Measurements from ENCODE around the gene DCAF7.

The DCAF7 gene

DNA sequence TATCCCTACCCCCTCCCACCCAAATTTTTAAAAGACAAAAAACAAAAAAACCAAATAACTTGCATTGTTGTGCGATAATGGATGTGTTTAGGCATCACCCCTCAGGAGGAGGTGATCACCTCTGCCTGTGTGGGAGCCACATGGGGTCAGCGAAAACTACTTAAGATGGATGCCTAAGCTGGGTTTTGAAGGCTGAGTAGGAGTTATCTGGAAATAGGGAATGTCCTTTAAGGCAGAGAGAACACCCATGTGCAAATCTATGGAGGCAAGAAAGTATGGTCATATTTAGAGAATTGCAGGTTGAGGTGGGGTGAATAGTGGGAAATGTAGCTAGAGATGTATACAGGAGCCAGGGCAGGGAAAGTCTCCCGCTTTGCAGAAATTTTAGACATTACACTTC is 44.9 kb downstream of the DCAF7 start:
- DNase-seq = no peak

DNA sequence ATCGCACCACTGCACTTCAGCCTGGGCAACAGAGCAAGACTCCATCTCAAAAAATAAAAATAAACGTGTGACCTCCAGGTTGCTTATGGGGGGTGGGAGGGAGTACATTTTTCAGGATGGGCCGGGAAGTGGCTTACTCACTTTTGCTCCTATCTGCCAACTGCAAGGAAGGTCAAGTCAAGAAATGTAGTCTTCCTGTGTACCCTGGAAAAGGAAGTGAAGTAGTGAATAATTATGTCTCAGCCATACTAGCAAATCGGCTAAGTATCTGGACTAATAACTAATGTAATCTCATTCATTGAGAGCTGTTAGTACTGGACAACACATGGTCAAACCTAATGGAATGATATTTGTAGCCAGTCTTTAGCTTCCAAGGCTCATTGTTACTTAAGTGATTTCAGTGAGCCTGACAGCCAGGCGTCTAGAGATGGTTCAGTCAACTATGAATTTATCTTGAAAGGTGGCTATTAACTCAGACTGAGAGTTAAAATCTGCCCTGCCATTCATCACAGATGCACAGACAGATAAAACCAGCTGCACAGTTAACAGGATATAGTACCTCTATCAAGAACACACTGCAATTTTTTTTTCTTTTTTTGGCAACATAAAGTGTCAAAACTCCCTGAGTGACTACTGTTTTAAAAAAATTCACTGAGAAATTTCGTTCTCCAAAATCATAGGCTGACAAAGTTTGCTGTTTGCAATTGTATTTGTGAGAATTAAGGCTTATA is 46.7 kb downstream of the DCAF7 start:
- no peak for DNase-seq

DNA sequence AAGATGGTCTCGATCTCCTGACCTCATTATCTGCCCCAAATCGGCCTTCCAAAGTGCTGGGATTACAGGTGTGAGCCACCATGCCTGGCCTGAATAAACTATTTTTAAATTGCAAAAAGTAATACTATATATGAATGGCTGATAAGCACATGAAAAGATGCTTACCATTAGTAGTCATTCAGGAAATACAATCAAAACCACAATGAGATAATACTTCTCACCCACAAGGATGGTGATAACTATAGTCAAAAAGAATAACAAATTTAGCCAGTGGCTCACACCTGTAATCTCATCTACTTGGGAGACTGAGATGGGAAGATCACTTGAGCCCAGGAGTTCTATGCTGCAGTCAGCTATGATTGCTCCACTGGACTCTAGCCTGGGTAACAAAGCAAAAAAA is 48.0 kb downstream of the DCAF7 start:
- no peak for DNase-seq

DNA sequence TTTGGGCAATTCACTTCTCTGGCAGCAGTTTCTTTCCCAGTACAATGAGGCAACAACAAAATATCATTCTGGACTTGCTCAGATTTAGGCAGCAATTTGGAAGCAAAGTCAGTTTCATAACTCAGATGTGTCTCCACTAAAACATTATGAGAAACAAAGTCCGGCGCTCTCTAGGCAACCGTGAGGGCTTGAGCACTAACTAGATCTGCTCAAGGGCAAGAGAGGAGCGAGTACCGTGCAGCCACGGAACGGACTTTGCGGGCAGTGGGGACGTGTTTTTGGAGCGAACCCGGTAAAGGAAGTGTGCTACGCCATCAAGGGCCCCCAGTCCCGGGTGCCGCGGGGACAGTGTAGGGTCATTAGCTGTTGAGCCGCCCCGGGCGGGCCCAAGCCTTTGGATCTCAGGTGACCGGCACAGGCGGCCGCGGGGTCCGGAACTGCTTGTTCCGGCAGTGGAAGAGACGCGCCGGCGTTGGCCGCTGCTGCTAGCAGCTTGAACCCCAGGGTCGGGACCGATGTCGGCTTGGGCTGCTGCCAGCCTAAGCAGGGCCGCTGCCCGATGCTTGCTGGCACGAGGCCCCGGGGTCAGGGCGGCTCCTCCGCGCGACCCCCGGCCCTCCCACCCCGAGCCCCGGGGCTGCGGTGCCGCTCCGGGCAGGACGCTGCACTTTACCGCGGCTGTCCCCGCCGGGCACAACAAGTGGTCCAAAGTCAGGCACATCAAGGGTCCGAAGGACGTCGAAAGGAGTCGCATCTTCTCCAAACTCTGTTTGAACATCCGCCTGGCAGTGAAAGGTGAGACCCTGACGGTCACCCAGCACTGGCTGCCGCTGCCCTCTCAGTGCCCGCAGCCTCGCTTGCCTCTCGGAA is 50.5 kb downstream of the DCAF7 start, which contains the start of gene TACO1:
Gene TACO1, plus strand, starts transcription at position 327 of the 870 bp plus-strand sequence. Its CDS starts 189 bp downstream, at position 516.
- DNase-seq = peak; percentile 90

DNA sequence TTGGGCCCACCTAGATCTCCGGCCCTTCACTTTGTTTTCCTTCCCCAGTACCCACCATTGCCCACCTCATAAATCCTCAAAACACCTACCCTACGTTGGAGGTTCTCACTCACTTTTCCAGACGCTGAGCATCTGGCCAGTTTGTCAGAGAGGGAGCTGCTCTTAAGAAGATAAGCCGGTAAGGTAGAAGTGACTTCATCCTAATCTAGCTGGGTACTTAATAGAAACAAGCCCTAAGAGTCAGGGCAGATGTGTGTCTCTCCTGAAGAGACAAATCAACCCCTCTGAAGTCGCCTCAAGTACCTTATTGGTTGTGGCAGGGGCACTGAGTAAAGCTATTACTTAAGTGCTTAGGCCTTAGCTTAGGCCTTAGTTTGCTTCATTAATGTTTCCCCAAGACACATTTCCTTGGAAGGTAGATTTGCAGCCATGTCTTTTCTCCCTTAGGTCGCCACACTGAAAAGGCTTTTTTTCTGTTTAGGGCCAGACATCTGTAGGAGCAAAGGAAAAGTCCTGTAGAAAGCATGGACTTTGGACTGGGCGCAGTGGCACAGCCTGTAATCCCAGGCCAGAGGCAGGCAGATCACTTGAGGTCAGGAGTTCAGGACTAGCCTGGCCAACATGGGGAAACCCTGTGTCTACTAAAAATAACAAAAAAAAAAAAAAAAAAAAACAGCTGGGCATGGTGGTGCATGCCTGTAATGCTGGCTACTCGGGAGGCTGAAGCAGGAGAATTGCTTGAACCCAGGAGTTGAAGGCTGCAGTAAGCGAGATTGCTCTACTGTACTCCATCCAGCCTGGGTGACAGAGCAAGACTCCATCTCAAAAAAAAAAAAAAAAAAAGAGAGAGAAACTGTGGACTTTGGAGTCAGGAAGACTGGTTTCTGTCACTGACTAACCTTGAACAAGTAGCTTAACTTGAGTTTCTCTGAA is 51.4 kb downstream of the DCAF7 start:
- no peak for DNase-seq

DNA sequence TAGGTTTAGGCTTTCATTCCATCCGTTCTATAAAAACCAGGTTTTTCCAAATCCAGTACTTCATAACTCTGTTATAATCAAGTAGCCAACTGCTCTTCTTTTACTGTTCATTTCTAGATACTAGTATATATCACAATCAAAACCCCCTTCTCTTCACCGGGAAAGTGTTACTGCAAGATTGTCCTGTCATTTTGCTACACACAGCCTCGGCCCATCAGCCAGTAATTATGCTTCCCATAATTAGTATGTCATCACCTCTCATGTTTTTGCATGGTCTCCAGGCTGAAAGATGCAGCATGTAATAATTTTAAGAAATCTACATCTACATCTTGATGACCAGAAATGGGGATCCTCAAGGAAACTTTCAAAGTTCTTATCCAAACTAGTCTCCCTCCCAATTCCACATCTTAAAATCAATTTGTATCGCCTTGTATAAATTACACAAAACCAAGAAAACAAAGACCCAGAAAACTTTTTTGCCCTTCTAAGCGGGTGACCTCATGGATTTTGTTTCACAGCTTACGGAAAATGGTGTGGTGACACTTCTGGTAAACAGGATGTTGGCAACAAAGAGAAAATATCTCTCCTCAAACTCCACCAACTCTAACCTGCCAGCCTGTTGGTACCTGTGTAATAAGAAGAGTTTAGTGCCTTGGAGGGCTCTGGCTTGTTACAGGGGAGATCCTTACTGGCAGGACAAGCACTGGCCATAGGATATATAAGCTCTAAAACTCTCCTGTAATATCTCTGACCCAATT is 59.7 kb downstream of the DCAF7 start:
- no peak for DNase-seq

DNA sequence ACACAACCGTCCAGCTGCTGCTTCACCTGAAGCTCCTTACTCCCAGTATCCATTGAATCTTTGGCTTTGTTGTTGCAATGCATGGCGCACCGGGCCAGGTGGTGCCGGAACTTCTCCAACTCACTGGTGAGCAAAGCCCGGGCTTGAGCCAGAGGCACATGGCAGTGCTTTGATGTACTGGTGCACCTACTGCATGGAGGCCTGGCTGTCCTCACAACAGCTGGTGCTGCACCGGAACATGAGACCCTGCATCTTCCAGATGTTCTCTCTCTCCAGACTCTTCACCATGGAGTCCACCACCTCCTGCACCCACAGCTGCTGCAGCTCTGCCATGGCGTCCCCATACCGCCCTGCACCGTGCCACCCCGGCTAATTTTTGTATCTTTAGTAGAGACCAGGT is 60.6 kb downstream of the DCAF7 start:
- no peak for DNase-seq

DNA sequence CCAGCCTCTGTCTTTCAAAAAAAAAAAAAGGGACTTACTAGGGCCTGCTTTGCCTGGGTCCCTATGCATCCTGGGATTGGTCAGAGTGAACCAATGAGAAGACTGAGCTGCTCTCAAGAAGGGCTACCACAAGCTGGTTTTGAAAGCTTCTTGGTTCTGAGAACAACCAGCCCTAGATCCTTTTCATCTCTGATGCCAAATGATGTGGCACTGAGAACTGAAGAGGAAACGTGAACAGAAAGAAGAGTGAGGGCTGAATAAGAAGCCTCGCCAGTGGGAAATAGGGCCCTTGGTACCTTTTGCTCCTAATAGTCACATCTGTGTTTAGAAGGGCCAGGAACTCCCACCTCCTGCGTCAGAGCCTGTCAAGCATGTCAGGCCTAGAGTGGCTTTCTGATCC is 61.1 kb downstream of the DCAF7 start:
- DNase-seq = no peak

DNA sequence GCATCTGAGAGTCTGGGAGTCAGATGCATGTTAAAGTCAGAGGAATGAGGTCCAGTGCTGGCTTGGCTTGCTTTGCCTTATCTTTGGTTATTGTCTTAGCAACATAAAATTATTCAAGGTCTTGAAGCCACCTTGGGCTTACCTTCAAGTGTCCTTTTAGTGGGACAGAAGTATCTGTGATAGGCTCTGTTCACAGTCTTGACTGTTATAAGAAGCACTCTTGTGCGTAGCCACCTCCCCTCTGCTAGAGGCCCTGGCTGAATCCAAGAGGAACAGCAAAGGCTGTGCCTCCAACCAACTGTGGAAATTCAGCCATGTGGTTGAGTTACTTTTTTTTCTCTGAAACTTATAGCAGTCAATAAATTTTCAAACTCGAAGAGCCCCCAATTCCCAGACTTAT is 63.4 kb downstream of the DCAF7 start:
- no peak for DNase-seq

DNA sequence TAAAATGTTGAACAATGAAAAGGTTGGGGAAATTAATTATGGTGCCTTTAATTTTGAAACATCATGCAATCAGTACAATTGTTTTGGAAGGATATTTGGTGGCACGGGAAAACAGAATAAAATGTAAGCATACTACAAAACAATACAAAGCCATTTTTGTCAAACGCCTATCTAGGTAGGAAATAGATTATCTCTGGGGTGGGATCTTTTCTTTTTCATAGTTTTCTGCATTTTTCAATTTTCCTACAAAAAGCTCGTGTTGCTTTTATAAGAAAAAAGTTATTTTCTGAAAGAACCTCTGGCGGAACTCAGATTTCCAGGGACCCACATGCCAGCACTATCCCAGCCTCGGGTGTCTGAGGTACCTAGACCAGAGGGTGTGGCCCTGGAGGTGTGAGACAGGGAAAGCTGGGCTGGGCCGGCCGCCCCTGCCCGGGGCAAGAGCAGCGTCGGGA is 71.0 kb downstream of the DCAF7 start:
- no peak for DNase-seq

DNA sequence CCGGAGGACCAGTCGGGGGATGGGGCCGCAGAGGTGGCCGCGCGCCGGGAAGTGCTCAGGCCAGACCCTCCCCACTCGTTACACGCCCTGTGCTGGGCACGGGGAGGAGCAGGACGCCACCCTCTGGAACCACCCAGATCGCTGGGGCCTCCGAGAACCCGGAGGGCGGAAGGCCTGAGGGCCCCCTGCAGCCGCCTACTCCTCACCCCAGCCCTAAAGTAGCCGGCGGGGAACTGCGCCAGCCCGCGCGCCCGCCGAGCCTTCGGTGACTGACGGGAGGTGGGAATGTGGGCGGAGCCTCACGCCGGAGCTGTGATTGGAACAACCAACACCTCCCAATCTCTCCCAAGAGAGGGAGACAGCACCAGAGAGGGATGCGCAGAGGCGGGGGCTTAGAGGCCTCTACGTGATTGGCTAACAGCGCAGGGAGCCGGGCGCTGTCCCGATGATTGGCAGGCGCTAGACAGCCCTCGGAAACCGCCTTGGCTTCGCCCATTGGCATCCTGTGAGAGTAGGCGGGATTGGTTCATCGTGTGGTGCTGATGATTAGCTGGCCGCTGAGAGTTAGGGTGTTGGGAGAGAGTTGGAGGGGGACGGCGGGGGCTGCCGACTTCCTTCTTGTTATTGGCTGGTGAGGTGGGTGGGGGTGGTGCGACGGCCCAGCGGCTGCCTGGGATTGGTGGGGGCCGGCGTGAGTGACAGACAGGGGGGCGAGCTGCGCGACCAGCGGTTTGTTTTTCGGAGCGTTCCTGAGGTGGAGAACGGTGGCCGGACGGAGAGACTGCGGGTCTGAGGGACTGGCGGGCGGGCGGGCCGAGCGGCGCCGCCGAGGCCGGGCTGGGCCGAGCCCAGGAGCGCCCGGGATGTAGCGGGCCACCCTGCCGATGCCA is 71.7 kb downstream of the DCAF7 start, which contains the start of gene MAP3K3:
Gene MAP3K3, plus strand, starts transcription at position 734 of the 890 bp plus-strand sequence. CDS start 343 bp downstream, outside the sequence.
- peak; percentile 100 for DNase-seq

DNA sequence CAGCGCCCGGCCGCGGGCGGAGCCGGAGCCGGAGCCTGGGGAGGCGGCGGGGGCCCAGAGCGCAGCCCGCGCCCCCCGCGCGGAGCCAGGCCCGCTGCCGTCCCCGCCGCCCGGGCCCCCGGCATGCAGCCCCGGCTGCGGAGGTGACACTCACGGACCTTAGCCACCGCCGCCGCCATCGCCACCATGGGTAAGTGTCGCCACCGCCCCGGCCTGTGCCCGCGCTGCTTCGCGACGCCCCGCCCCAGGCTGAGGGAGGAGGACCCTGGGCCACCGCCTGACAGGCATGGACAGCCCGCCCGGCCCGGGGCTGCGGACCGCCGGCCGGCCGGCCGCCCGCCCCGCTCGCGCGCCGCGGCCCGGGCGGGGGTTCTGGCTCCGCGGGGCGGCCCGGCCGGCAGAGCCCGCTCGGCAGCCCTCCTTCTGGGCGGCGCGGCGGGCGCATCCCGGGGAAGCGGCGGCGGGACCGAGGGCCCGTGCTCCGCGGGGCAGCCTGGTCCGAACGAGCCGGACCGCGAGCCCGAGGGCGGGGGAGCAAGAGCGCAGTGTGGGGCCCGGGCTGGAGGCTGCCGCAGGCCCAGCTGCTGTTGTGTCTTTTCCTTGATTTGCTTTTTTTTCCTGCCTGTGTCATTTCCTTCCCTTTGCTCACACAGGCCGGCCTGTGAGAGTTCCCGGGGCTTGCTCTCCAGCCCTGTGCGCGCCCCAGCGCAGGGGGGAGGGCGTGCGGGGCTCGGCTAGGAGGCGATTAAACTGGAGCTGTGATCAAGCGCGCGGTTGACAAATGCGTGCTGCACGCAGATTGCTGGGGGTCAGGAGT is 72.5 kb downstream of the DCAF7 start:
- DNase-seq = peak; percentile 72

DNA sequence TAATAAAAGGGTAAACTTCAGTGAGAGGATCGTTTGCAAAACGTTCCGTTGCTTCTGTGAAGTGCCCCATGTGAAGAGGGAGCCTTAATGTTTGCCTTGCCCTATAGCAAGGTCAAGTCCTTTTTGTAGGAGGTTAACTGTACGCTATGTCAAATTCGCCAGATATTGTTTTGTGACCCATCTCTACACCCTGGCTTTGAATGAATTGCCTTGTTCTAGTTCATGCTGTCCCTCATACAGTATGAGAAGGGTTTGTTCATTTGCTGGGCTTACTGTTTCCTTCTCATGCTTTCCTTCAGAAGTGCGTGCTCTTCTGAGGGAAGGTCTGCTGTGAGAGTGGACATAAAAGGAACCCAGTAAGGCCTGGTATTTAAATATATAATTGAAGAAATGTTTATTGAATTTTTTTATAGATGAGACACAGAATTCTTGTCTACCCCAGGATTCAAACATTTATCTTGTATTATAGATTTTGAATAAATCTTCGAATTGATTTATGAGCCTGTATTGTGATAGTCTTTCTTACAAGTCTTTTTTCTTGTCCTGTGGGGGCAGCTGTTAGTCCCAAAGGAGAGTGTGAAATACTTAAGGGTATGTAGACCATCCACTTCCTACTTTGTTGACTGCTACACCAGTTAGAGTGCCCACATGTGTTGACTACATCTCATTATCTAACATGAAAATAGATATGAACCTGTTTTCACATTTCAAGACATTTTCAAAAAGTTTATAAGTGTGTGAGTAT is 73.7 kb downstream of the DCAF7 start:
- no peak for DNase-seq

DNA sequence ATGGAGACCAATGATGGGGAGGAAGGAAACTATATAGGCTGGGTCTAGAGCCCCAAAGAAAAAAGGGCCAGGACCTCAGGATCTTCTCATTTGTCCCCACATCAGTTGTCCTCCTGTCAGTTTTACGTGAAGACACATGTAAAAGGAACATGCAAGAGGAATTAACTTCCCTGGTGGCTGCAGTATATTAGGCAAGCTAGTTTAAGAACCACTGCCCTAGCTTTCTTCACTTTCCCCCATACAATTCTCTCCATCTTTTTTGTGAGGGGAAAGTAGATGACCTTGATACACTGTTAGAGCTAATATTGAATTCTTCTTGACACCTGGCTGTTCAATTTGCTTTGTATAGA is 74.2 kb downstream of the DCAF7 start:
- DNase-seq = no peak

DNA sequence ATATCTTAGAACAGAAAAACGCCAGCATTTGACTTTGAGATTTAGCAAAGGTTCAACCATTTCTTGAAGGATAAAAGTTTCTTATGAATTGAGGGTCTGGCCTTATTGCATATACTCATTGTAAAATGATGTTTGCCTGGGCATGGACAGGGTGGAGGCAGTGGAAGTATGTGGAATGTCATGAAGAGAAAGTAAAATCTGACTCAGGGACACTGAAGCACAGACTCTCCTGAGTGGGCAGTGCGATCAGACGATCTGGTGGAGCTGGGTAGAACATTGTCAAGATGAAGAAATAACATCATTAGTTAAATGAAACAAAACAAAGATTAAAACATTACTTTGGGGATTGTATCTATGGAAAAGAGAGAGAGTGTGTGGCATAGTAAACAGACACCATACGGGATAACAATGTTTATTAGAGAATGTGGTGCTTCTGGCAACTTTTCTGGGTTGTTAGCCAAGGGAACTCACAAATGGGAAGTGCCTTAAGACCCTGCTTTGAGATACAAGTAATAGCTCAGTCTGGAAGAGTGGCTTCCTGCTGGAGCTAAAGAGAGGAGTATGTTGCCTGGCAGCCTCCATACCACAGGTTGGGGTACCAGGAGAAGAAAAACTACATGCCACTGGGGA is 76.4 kb downstream of the DCAF7 start:
- no peak for DNase-seq

DNA sequence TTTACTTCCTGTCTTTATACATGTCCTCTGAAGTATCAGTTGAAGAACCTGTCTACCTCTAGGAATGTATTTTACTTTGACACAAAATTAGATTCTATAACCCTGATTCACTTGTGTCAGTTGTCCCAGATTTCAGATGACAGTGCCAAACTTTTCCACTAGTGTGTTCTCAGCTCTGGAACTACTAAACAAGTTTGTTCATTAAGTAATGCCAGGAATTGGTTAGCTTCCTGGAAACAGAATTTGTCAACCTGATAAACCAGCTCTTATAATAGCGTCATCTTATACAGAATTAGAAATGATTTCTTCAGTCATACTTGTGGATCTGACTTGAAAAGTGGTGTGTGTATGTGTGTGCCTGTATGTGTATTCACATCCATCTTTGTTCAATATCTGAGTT is 79.3 kb downstream of the DCAF7 start:
- no peak for DNase-seq

DNA sequence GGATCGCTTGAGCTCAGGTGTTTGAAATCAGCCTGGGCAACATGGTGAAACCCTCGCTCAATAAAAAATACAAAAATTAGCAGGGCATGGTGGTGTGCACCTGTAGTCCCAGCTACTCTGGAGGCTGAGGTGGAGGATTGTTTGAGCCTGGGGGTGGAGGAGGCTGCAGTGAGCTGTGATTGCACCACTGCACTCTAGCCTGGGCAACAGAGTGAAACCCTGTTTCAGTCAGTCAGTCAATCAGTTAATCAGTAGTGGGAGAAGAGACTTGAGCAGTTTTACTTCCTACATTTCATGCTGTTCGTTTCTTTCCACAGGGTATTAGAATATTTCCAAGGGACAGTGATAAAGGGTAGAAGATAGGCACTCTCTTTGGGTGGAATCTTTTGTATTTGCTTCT is 80.8 kb downstream of the DCAF7 start:
- DNase-seq = no peak

DNA sequence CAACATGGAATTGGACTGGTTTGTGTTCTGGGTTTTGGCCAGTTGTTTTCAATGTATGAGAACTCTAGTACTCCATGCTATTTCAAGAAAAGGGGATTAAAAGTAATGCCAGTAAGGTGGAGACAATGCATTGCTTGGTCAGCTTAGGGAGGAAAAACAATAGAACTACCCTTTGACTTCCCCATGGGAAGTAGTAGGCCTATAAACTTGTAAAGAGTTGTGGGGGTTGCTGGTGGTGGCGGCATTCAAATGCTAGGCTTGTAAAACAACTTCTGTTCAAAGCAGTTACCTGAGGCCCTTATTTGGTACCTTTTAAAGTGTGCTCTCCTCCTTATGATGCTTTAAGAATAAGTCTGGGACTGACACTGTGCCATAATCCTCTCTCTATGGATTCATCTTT is 81.3 kb downstream of the DCAF7 start:
- DNase-seq = no peak

DNA sequence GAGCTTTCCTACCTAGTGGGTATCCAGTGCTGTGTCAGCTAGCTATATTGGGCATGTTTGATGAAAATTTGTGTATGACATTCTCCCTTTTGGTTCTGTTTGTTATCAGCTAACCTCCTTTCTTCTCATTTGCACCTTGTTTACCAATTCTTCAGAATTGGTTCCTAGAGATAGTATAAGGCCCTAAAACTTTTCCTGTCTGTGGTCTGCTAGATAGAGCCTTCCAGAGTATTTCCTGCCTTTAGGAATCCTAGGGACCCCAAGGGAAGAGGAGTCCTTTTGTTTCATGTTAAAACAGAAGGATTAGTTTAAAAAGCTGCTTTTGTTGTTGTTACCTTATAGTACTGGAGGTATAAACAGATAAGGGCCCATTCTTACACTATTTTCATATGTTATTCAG is 83.5 kb downstream of the DCAF7 start:
- no peak for DNase-seq
